A549 treated with dexamethasone at 1 μM for 4 hours (cell line): Measurements from ENCODE around the gene ITGB7. TPM values are rescaled to one million over a fixed set of nuclear protein-coding genes. Genes with fewer than 3 reads are reported as not detected.

Experiments used
- total RNA-seq: library from RNA; stranded (reverse); fragments of 200-300 nt; extraction: Qiagen RNA extraction; gene quantifications from 5 replicates; pipeline ENCODE4 v1.2.3, GENCODE V29; 2022

Gene ITGB7, protein sequence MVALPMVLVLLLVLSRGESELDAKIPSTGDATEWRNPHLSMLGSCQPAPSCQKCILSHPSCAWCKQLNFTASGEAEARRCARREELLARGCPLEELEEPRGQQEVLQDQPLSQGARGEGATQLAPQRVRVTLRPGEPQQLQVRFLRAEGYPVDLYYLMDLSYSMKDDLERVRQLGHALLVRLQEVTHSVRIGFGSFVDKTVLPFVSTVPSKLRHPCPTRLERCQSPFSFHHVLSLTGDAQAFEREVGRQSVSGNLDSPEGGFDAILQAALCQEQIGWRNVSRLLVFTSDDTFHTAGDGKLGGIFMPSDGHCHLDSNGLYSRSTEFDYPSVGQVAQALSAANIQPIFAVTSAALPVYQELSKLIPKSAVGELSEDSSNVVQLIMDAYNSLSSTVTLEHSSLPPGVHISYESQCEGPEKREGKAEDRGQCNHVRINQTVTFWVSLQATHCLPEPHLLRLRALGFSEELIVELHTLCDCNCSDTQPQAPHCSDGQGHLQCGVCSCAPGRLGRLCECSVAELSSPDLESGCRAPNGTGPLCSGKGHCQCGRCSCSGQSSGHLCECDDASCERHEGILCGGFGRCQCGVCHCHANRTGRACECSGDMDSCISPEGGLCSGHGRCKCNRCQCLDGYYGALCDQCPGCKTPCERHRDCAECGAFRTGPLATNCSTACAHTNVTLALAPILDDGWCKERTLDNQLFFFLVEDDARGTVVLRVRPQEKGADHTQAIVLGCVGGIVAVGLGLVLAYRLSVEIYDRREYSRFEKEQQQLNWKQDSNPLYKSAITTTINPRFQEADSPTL
- total RNA-seq: 0.14 to 0.36 TPM (median 0.28 TPM) in 5 replicates

DNA sequence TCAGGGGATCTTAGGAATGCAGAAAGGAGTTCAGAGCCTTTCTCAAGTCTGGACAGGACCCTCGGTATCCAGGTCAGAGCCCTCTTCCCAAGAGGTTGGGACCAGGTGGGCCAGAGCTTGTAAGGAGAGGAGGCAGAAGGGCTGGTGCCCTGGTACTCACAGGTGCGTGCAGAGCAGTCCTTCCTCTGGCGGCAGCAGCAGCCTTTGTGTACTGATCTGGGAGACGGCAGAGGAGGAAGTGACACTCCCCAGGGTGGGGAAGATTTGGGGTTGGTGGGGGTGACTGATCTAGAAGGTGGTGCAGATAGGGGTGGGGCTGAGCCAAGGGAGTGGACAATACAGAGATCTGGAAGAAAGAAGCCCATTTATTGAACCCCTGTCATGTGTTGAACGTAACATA is at the start of gene ITGB7:
ITGB7 (minus strand) TSS at position 210 of the 400 bp plus-strand sequence. CDS start 6,808 bp downstream, outside the sequence.

DNA sequence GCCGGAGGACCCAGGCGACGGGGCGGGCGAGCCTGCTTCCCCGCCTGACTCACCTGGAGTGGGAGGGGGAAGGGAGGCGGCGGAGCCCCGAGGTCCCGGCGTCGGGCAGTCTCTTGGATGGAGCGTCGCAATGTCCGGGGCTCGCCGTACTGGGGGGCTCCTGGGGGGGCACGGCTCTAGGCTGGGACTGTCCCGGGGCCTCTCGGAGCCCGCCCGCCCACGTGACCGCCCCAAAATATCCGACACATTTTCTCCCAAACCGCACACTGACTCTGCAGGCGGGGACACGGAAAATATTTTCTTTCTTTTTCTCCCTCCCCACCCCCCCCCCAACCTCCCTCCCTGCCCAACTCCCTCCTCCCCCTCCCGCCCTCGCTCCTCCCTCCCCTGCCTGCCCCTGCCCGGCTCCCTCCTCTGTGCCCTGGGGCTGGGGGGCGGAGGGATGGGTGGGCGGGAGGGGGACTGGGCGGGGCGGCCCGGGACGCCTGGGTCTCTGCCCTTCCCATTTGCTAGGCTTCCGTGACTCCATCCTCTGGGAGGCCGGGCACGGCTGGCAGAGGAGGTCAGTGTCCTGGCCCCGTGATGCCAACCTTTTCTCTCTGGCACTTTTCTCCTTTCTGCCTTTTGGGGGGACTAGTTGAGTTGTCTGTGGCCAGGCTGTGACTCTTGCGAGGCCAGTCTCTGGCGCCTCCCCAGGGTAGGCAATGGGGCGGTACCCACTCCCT is 25.0 kb upstream of the ITGB7 start, which contains the start of gene RARG:
RARG (minus strand) TSS at position 289 of the 725 bp plus-strand sequence. CDS start 4,664 bp downstream, outside the sequence.

DNA sequence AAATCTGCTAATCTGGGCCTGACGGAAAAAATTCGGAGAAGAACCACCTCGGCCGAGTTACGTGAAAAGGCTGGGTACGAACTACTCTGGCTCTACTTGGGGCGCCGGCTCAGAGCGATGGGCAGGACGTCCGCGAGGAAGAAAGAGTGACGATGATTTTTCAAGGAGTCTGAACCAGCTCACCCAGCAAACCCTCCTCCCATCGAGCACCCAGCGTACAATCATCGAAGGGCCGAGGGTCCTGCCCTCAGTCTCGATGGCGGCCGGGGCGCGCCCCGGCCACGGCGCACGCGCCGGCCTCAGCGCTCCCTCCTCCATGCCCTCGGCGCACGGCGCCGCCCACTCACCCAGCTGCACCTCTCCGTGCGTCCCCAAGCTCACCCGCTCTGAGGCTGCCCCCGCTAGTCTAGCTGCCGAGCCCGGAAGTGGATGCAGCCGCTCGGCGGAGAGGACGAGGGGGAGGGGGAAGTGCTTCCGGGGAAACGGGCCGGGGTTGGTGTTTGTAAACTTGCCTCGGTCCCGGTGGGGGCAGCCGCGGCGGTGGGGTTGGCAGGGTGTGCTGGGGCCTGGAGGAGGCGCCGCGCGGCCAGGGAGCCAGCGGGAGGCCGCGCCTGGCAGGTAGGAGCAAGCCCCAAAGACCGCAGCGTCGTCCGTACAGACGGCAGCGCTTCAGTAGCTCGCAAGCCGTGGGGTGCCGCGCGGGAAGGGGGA is 26.7 kb downstream of the ITGB7 start, which contains the start of the genes CSAD and ZNF740:
CSAD (minus strand) TSS at position 706 of the 711 bp plus-strand sequence. CDS start 7,455 bp downstream, outside the sequence.
ZNF740 (plus strand) TSS at position 503 of the 711 bp plus-strand sequence. CDS start 1,262 bp downstream, outside the sequence.

Other genes with a start within 250 kb of the ITGB7 start
- gene EIF4B, start 200.8 kb downstream of the ITGB7 start, total RNA-seq: 281 to 365 TPM (median 350 TPM) in 5 replicates
- 29.0 to 75.3 TPM (median 67.4 TPM) in 5 replicates for gene TNS2, start 157.2 kb downstream of the ITGB7 start, total RNA-seq
- 31.9 to 38.0 TPM (median 36.8 TPM) in 5 replicates for gene SPRYD3, start 127.9 kb downstream of the ITGB7 start, total RNA-seq
- 171 to 218 TPM (median 205 TPM) in 5 replicates for gene IGFBP6, start 109.6 kb downstream of the ITGB7 start, total RNA-seq
- gene SOAT2, start 103.8 kb downstream of the ITGB7 start, total RNA-seq: 0.17 to 0.27 TPM (median 0.26 TPM) in 5 replicates
- gene ZNF740, start 26.5 kb downstream of the ITGB7 start, total RNA-seq: 12.4 to 16.9 TPM (median 14.3 TPM) in 5 replicates
- gene CSAD, start 26.3 kb downstream of the ITGB7 start, total RNA-seq: 4.1 to 8.3 TPM (median 7.0 TPM) in 5 replicates
- gene RARG, start 25.0 kb upstream of the ITGB7 start, total RNA-seq: 17.9 to 23.5 TPM (median 23.2 TPM) in 5 replicates
- gene ESPL1, start 61.0 kb upstream of the ITGB7 start, total RNA-seq: 14.1 to 24.7 TPM (median 21.8 TPM) in 5 replicates
- 433 to 521 TPM (median 445 TPM) in 5 replicates for gene PFDN5, start 88.3 kb upstream of the ITGB7 start, total RNA-seq
- gene MYG1, start 92.4 kb upstream of the ITGB7 start, total RNA-seq: 70.6 to 86.9 TPM (median 83.2 TPM) in 5 replicates
- gene AAAS, start 114.4 kb upstream of the ITGB7 start, total RNA-seq: 71.1 to 84.9 TPM (median 79.2 TPM) in 5 replicates
- gene SP7, start 129.1 kb upstream of the ITGB7 start, total RNA-seq: 0.02 TPM in 1 of 5 replicates, not detected in the others
- 17.9 to 30.9 TPM (median 26.5 TPM) in 5 replicates for gene SP1, start 172.9 kb upstream of the ITGB7 start, total RNA-seq
- gene AMHR2, start 216.6 kb upstream of the ITGB7 start, total RNA-seq: 0.54 to 1.0 TPM (median 0.87 TPM) in 5 replicates
- gene PRR13, start 234.5 kb upstream of the ITGB7 start, total RNA-seq: 259 to 339 TPM (median 309 TPM) in 5 replicates
- gene PCBP2, start 244.9 kb upstream of the ITGB7 start, total RNA-seq: 586 to 707 TPM (median 684 TPM) in 5 replicates